Vagina (tissue), 2 donors: ENCODE measurements around the gene RPS6KA2.

ENCODE experiments used
- POLR2AphosphoS5 ChIP-seq, 2 donors: sonication (generic); formaldehyde crosslinking; IDR thresholded peaks; one replicate each; pipeline ENCODE4 v1.9.0; 2017; ENCODE audit warnings: antibody characterized with exemption in 2 of 2, mild to moderate bottlenecking in 2 of 2, low read depth in 1 of 2; ENCODE audit not compliant: insufficient read depth in 1 of 2
- TF ChIP-seq, protein P1 (sequence below), 3 experiments: fragments of 450-650 bp in 2 of 3; fragments of 200-600 bp in 1 of 3; sonication (generic) in 1 of 3; IDR thresholded peaks; one replicate each; pipeline ENCODE4 v1.5.1; 2017 to 2019; ENCODE audit warnings: antibody characterized with exemption in 3 of 3, mild to moderate bottlenecking in 2 of 3, moderate library complexity in 2 of 3

DNA sequence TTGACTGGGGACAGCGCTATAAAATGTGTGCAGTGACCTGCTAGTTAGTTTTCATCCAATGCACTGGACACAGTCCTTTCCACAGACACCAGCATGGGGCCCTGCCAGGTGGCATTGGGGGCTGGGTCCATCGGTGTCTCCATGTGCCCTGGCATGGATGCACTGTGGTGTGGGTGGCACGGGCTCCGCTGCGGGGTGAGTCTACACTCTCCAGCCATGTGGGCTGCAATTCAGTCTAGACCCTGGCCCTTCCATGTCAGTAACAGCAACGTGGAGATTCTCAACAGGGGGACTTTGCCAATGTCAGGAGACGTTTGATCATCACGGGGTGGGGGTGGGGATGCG is 140.5 kb downstream of the RPS6KA2 start:
- TF ChIP-seq, protein P1, sequence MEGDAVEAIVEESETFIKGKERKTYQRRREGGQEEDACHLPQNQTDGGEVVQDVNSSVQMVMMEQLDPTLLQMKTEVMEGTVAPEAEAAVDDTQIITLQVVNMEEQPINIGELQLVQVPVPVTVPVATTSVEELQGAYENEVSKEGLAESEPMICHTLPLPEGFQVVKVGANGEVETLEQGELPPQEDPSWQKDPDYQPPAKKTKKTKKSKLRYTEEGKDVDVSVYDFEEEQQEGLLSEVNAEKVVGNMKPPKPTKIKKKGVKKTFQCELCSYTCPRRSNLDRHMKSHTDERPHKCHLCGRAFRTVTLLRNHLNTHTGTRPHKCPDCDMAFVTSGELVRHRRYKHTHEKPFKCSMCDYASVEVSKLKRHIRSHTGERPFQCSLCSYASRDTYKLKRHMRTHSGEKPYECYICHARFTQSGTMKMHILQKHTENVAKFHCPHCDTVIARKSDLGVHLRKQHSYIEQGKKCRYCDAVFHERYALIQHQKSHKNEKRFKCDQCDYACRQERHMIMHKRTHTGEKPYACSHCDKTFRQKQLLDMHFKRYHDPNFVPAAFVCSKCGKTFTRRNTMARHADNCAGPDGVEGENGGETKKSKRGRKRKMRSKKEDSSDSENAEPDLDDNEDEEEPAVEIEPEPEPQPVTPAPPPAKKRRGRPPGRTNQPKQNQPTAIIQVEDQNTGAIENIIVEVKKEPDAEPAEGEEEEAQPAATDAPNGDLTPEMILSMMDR (IDR thresholded peaks at IDR 0.05), result no peak
- TF ChIP-seq POLR2AphosphoS5 (IDR thresholded peaks at IDR 0.05; ENCODE audit: insufficient read depth in 1 of 2, low read depth in 1 of 2), result no peak
